HCT116 (cell line): ENCODE data around the gene MBP. TPM values are rescaled to one million over a fixed set of nuclear protein-coding genes. Genes with fewer than 3 reads are reported as not detected.

Experiments
- ATAC-seq: fragments of 200-7000 bp; cut with Tn5 transposase; 2 replicates; pipeline ENCODE4 v1.9.1; 2020; ENCODE audit warnings: mild to moderate bottlenecking, moderate library complexity
- BruUV-seq: library from RNA; stranded (reverse); fragments of 400-500 nt; replicated peaks from 2 replicates; lab custom pipeline; 2021; lab: Mats Ljungman, UMichigan
- CTCF ChIA-PET: fragments of 300-600 bp; sonication (Branson Sonifier 250); formaldehyde crosslinking; loops from one replicate; lab custom pipeline; 2021; ENCODE audit warnings: antibody characterized with exemption; lab: Charles Lee
- POLR2A ChIA-PET: fragments of 300-600, 350-600 bp; sonication (Branson Sonifier 250); formaldehyde crosslinking; loops from one replicate; lab custom pipeline; 2021; ENCODE audit warnings: antibody characterized with exemption; lab: Charles Lee
- RAD21 ChIA-PET, 2 experiments: fragments of 300-600 bp; sonication (Branson Sonifier 250); formaldehyde crosslinking; loops; one replicate each; lab custom pipeline; 2023; ENCODE audit warnings: low total read pairs in 2 of 2; ENCODE audit not compliant: uncharacterized antibody in 2 of 2, unreplicated experiment in 2 of 2, low non-redundant PET in 1 of 2; lab: Charles Lee
- DNase-seq: peaks from one replicate; pipeline ENCODE4 v3.0.0-alpha.2; 2010; ENCODE audit warnings: low read depth, low spot score
- H2AFZ ChIP-seq: fragments of 200-600 bp; shearing (Covaris generic), sonication (generic); 2 replicates; pipeline ENCODE4 v1.6.1; 2017; ENCODE audit warnings: low read depth, mixed run types, mixed read lengths, antibody characterized with exemption, low read length; ENCODE audit not compliant: poor library complexity, severe bottlenecking
- H3K27ac ChIP-seq: 2 replicates; pipeline ENCODE4 v1.5.1; 2012; ENCODE audit warnings: low read depth, low read length
- H3K27me3 ChIP-seq: fragments of 200-600 bp; sonication (generic); 2 replicates; pipeline ENCODE4 v1.6.1; 2016; ENCODE audit warnings: mixed run types, low read length, mixed read lengths; ENCODE audit not compliant: insufficient read depth
- H3K36me3 ChIP-seq, 2 experiments: fragments of 200-500 bp in 1 of 2; fragments of 200-600 bp in 1 of 2; sonication (Bioruptor generic) in 1 of 2; sonication (generic) in 1 of 2; 2 replicates each; pipeline versions ENCODE4 v1.5.1 to v1.6.1; 2014 to 2016; ENCODE audit warnings: low read length in 2 of 2, inconsistent platforms in 1 of 2, mixed read lengths in 1 of 2, mixed run types in 1 of 2; ENCODE audit not compliant: insufficient read depth in 2 of 2, control insufficient read depth in 1 of 2
- H3K4me1 ChIP-seq, 2 experiments: fragments of 200-600 bp in 1 of 2; sonication (generic) in 1 of 2; 2 replicates each; pipeline versions ENCODE4 v1.5.1 to v1.6.1; 2012 to 2017; ENCODE audit warnings: low read length in 2 of 2, inconsistent platforms in 1 of 2, mild to moderate bottlenecking in 1 of 2, mixed read lengths in 1 of 2, mixed run types in 1 of 2, moderate library complexity in 1 of 2; ENCODE audit not compliant: insufficient read depth in 2 of 2, control insufficient read depth in 1 of 2
- H3K4me2 ChIP-seq: fragments of 200-600 bp; sonication (generic); 2 replicates; pipeline ENCODE4 v1.6.1; 2017; ENCODE audit warnings: mixed run types, low read length, mixed read lengths
- H3K4me3 ChIP-seq, 2 experiments: fragments of 200-600 bp in 1 of 2; sonication (generic) in 1 of 2; replicated peaks in 1 of 2; 2 replicates each; pipeline ENCODE4 v1.5.1; 2011 to 2016; ENCODE audit warnings: low read length in 2 of 2, control low read depth in 1 of 2, low read depth in 1 of 2, mild to moderate bottlenecking in 1 of 2, mixed read lengths in 1 of 2, mixed run types in 1 of 2
- H3K79me2 ChIP-seq: fragments of 200-600 bp; sonication (generic); 2 replicates; pipeline ENCODE4 v1.6.1; 2017; ENCODE audit warnings: mild to moderate bottlenecking, mixed run types, low read length, moderate library complexity, mixed read lengths; ENCODE audit not compliant: insufficient read depth
- H3K9ac ChIP-seq: fragments of 200-600 bp; sonication (generic); 2 replicates; pipeline ENCODE4 v1.6.1; 2016; ENCODE audit warnings: low read length, mixed read lengths
- H3K9me2 ChIP-seq: fragments of 200-600 bp; sonication (generic), shearing (Covaris generic); 2 replicates; pipeline ENCODE4 v1.6.1; 2017; ENCODE audit warnings: mixed run types, mild to moderate bottlenecking, moderate library complexity; ENCODE audit not compliant: insufficient read depth
- H3K9me3 ChIP-seq, 2 experiments: fragments of 200-500 bp in 1 of 2; fragments of 200-600 bp in 1 of 2; sonication (Bioruptor generic) in 1 of 2; sonication (generic) in 1 of 2; 2 replicates each; pipeline ENCODE4 v1.6.1; 2014 to 2017; ENCODE audit warnings: low read length in 2 of 2, mixed read lengths in 2 of 2, inconsistent platforms in 1 of 2, low read depth in 1 of 2, mild to moderate bottlenecking in 1 of 2, mixed run types in 1 of 2, moderate library complexity in 1 of 2; ENCODE audit not compliant: control insufficient read depth in 1 of 2, insufficient read depth in 1 of 2
- H4K20me1 ChIP-seq: fragments of 200-600 bp; sonication (generic), shearing (Covaris generic); 2 replicates; pipeline ENCODE4 v1.6.1; 2017; ENCODE audit warnings: mixed run types, mild to moderate bottlenecking, moderate library complexity; ENCODE audit not compliant: insufficient read depth
- EGR1 ChIP-seq: IDR thresholded peaks from 2 replicates; pipeline ENCODE4 v1.6.1; 2012; ENCODE audit warnings: low read depth
- EZH2 ChIP-seq: fragments of 200-600 bp; sonication (generic); IDR thresholded peaks from 2 replicates; pipeline ENCODE4 v1.6.1; 2017; ENCODE audit warnings: antibody characterized with exemption, mixed run types
- EZH2phosphoT487 ChIP-seq: fragments of 200-600 bp; IDR thresholded peaks from 2 replicates; pipeline ENCODE4 v1.6.1; 2018; ENCODE audit warnings: antibody characterized with exemption, borderline replicate concordance
- FOSL1 ChIP-seq: IDR thresholded peaks from 2 replicates; pipeline ENCODE4 v1.6.1; 2012; ENCODE audit warnings: low read depth
- JUND ChIP-seq: IDR thresholded peaks from 2 replicates; pipeline ENCODE4 v1.6.1; 2012
- MAX ChIP-seq: IDR thresholded peaks from 2 replicates; pipeline ENCODE4 v1.6.1; 2012
- POLR2AphosphoS5 ChIP-seq: IDR thresholded peaks from 2 replicates; pipeline ENCODE4 v1.6.1; 2011; ENCODE audit warnings: mild to moderate bottlenecking, low read depth, low read length, moderate library complexity
- SP1 ChIP-seq: IDR thresholded peaks from 2 replicates; pipeline ENCODE4 v1.6.1; 2012; ENCODE audit warnings: low read depth
- SRF ChIP-seq: IDR thresholded peaks from 2 replicates; pipeline ENCODE4 v1.6.1; 2012; ENCODE audit warnings: low read depth
- TCF7L2 ChIP-seq: IDR thresholded peaks from 2 replicates; pipeline ENCODE4 v1.7.0; 2011; ENCODE audit warnings: borderline replicate concordance, inconsistent platforms; ENCODE audit not compliant: insufficient read depth, insufficient read length; ENCODE audit errors: extremely low read depth
- YY1 ChIP-seq: IDR thresholded peaks from 2 replicates; pipeline ENCODE4 v1.6.1; 2011; ENCODE audit warnings: low read length, low read depth, moderate library complexity, mild to moderate bottlenecking; ENCODE audit not compliant: insufficient replicate concordance; ENCODE audit errors: extremely low read depth
- ZFX ChIP-seq: fragments of 450-650 bp; IDR thresholded peaks from 2 replicates; pipeline ENCODE4 v1.6.1; 2017
- ZNF274 ChIP-seq: fragments of 200-500 bp; sonication (Bioruptor generic); IDR thresholded peaks from 2 replicates; pipeline ENCODE4 v1.6.1; 2014; ENCODE audit warnings: mild to moderate bottlenecking, low read depth, low read length, inconsistent platforms
- intact Hi-C: fragments of 100-400 bp; cut with micrococcal nuclease; formaldehyde crosslinking; loops from 2 replicates; pipeline ENCODE4 v1.10.0; 2022
- total RNA-seq: library from RNA; stranded (reverse); gene quantifications from one replicate; pipeline ENCODE4 v1.2.1, GENCODE V29; 2021; ENCODE audit not compliant: unreplicated experiment
- TF ChIP-seq, protein P1 (sequence below), 3 experiments: fragments of 200-600 bp in 1 of 3; sonication (generic) in 1 of 3; IDR thresholded peaks in 2 of 3; conservative IDR thresholded peaks in 1 of 3; 2 replicates each; pipeline ENCODE4 v1.5.1; 2012 to 2017; ENCODE audit warnings: low read depth in 2 of 3, low read length in 2 of 3, antibody characterized with exemption in 1 of 3, borderline replicate concordance in 1 of 3, control low read depth in 1 of 3, mild to moderate bottlenecking in 1 of 3, mixed read lengths in 1 of 3, mixed run types in 1 of 3, moderate library complexity in 1 of 3; ENCODE audit not compliant: insufficient read depth in 1 of 3

Gene MBP
- total RNA-seq, 1 experiment from 2014 or later, result 34.9 TPM

DNA sequence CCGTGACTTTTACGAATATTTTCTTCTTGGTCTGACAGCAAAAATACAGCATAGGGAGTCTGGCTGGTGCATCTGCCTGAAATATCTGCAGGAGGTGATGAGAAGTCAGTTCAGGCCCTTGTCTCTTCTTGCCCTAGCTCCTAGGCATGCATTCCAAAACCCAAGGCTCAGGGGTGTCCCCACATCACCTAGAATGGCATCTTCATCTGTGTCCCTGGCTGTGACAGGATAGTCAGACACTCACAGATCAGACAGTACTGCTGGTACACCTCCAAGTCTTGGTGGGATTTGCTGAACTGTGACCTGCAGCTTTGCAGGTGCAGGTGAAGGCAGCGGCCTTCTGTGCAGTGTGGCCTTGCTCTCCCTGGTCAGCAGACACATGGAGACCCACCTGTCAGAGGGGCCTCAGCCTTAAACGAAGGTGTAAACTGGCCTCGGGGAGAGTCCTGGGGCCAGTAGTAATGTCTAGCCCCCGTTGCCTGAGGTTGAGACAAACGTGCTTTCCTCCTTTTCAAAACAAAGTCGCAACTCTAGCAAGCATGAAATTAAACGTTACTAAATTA is 42.8 kb downstream of the MBP start:
- Histone ChIP-seq H3K36me3 (peaks cover under 1 to 5% of the 10 kb centered on the region in 2 experiments; a peak in 2 of 4 replicates), H3K4me3 (peak overlapping the region in 1 of 2 experiments; percentile 44; a peak in 1 of 4 replicates), H3K27ac (peak overlapping the region; percentile 80), H3K4me2 (peak overlapping the region; percentile 81), H3K4me1 (peaks cover 41 to 63% of the 10 kb centered on the region in 2 experiments), H3K27me3 (no peaks in the 10 kb centered on the region), H3K9me3 (no peaks in the 10 kb centered on the region), H3K79me2 (peaks cover 24% of the 10 kb centered on the region; the same call in 1 of the 2 replicates), H3K9me2 (no peaks in the 10 kb centered on the region), H2AFZ (no peak overlapping the region), H3K9ac (peak overlapping the region; percentile 54), H4K20me1 (no peaks in the 10 kb centered on the region)
- intact Hi-C loops, result no loop called here
- BruUV-seq, result no TSS peak
- ChIA-PET CTCF (no interaction called here), RAD21 (no interaction called here), POLR2A (interaction anchor here (1.0 kb wide), 1 partner anchor 11 kb away, joined by 3 read pairs; no protein-coding TSS in a partner anchor)
- no peak for DNase-seq
- no peak for TF ChIP-seq MAX
- TF ChIP-seq TCF7L2, result no peak
- no peak for TF ChIP-seq POLR2AphosphoS5
- no peak for TF ChIP-seq EGR1
- TF ChIP-seq SRF, result no peak
- no peak for TF ChIP-seq ZFX
- no peak for TF ChIP-seq EZH2
- ATAC-seq, result no peak

DNA sequence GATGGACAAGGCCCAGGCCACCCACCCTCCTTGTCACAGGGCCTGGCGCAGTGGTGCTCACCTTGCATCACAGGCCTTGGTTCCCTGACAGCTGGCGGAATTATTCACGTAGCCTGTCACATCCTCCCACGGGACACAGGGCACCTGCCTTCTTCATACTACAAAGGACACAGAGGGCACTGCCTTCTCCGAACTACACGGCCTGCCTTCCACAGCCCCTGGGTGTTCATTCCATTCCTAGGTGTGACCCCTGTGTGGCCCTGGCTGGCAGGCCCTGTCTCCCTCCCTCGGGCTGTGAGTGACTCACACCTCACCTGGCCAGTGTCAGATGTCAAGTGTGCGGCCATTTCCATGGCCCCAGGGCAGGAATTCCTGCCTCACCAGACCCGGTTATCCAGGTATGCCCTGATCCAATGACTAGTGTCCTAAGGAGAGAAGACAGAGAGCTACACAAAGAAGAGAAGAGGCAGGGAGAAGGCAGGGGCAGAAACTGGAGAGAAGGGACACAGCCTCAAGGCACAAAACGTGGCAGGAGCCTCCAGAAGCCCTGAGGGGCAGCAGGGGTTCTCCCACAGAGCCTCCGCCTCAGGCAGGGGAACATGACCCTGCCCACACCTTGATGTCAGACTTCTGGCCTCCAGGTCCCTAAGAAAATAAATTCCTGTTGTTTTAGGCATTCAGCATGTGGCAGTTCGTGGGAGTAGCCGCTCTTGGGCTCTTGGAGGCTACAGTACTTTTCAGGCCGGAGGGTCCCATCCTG is 43.4 kb downstream of the MBP start:
- Histone ChIP-seq H3K4me2 (peak overlapping the region; percentile 81), H3K27ac (peak overlapping the region; percentile 80), H3K9me2 (no peaks in the 10 kb centered on the region), H3K36me3 (no peaks in the 10 kb centered on the region; a peak in 1 of 4 replicates), H3K27me3 (no peaks in the 10 kb centered on the region), H3K4me3 (peak overlapping the region in 1 of 2 experiments; percentile 44; a peak in 2 of 4 replicates), H2AFZ (no peak overlapping the region), H4K20me1 (no peaks in the 10 kb centered on the region), H3K4me1 (peaks cover 44 to 69% of the 10 kb centered on the region in 2 experiments), H3K9ac (peak overlapping the region; percentile 54), H3K79me2 (peaks cover 26% of the 10 kb centered on the region; the same call in 1 of the 2 replicates), H3K9me3 (no peaks in the 10 kb centered on the region)
- ChIA-PET POLR2A (interaction anchor here (1.0 kb wide), 1 partner anchor 11 kb away, joined by 3 read pairs; no protein-coding TSS in a partner anchor), RAD21 (no interaction called here), CTCF (no interaction called here)
- intact Hi-C loops, result no loop called here
- BruUV-seq, result no TSS peak
- peak; percentile 89 for ATAC-seq
- DNase-seq, result peak; percentile 81
- TF ChIP-seq JUND (peak; percentile 97), SP1 (peak; percentile 94), EZH2phosphoT487 (no peak), FOSL1 (peak; percentile 91), ZNF274 (no peak), YY1 (peak; percentile 82), SRF (no peak; the same call in 1 of the 2 replicates), EZH2 (no peak), MAX (peak; percentile 77)
- TF ChIP-seq, protein P1, sequence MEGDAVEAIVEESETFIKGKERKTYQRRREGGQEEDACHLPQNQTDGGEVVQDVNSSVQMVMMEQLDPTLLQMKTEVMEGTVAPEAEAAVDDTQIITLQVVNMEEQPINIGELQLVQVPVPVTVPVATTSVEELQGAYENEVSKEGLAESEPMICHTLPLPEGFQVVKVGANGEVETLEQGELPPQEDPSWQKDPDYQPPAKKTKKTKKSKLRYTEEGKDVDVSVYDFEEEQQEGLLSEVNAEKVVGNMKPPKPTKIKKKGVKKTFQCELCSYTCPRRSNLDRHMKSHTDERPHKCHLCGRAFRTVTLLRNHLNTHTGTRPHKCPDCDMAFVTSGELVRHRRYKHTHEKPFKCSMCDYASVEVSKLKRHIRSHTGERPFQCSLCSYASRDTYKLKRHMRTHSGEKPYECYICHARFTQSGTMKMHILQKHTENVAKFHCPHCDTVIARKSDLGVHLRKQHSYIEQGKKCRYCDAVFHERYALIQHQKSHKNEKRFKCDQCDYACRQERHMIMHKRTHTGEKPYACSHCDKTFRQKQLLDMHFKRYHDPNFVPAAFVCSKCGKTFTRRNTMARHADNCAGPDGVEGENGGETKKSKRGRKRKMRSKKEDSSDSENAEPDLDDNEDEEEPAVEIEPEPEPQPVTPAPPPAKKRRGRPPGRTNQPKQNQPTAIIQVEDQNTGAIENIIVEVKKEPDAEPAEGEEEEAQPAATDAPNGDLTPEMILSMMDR (IDR thresholded peaks at IDR 0.05 in 2 of 3, conservative IDR thresholded peaks at IDR 0.05 in 1 of 3; ENCODE audit: borderline replicate concordance in 1 of 3, insufficient read depth in 1 of 3, low read depth in 2 of 3, low read length in 2 of 3), result no peak
